ENCODE measurements around the gene SDHA.
"Not testable (repeated sequence)": the region's sequence is repeated elsewhere in the genome, so short reads cannot be mapped to it uniquely, and the experiment has no call there.

Gene SDHA

DNA sequence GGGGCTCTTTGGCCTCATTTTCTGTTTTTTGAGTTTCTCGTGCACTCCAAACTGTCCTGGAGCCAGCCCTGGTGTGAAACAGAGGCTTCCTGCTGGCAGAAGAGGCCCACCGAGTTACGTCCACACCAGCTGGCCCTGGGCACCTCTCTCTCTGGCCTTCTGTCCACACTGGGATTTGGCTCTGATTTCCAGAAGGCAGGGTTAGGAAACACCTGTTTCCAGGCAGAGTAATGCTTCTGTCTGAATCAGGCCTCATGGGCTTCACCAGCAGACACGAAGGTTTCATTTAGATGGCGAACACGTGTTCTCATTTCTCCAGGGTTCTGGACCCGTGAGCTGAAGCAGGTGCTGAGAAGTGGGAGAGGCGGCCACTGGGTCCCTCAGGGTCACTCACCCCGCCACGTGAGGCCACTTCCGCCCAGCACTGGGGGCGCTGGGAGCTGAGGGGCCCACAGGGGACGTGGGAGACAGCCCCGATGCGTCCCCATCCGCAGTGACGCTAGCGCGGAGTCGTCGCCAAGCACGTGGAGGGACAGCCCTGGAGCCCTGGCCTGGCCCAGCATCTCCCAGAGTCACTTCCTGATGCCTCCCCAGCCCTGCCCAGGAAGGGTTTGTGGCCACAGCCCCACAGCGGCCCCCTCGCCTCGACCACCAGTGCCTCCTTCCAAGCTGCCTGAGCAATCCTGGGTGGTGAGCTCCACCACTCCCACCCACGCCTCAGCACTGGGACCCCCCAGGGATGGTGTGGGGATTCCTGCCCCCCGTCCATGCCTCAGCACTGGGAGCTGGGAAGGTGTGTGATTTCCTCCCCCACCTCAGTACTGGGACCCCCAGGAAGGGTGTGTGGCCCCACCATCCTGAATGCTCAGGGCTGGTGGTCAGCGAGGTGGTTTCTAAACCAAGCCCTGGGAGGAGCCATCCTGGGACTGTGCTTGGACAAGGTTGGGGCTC, 31.8 kb upstream of the SDHA start:
- DNase-seq = no peak

DNA sequence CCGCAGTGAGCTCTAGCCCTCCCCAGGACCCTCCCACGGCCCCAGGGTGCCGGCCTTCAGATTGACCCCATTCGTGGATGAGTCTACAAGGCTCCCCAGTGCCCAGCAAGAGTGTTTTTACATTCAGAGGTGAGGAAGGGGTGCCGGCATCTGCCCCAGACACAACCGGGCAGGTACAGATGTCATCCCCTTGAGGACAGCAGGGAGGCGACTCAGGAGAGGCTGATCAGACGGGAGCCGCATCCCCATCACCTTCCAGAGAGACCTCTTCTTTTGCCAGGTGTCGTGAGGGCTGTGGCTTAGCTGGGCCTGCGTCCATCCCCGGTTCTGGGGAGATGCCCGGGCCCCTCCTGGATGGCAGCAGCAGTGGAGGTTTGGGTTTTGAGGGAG, 31.1 kb upstream of the SDHA start:
- no peak for DNase-seq

DNA sequence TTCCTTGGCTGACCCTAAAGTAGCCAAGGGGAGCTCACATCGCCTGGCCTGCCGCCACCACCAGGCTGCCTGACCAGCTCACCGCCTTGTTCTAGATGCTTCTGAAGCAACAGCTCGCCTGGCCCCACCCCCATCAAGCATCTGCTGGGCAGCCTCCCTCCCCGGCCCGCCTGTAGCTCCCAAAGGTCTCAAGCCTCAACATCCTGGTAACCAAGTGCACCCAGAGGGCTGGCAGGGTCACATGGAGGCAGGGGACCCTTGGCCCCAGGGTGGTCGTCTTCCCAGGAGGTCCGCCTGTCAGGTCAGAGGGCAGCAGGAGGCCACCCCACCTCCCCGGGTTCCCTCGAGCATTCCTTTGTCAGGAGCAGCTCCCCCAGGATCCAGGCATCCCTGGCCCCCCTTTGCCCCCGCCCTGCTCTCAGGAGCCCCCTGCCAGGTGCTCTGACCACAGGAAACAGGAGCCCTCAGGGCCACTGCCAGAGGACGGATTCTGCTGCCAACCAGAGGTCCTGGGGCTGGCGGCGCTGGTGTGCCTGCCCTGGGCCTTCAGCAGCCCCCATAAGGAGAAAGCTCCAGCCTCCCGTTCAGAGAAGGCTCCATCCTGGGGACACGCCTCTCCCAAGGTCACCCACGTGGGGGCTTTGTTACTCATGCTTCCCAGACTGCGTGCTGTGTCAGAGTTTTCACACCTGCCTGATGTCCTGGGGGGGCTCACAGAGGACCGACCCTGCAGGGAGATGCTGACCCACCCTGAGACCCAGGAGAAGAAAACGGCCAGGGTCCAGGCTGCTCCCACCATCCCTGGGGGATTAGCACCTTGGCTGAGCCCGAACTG, 30.3 kb upstream of the SDHA start:
- DNase-seq = no peak

GRCh38 chr5:188488-189481, 29.3 kb upstream of the SDHA start:
- DNase-seq = peak; percentile 84 to 92 (median 87)

- DNase-seq = no peak
Observed at GRCh38 chr5:189486-189885, 28.6 kb upstream of the SDHA start.

- DNase-seq = no peak
Observed at GRCh38 chr5:189976-190365, 28.1 kb upstream of the SDHA start.

DNA sequence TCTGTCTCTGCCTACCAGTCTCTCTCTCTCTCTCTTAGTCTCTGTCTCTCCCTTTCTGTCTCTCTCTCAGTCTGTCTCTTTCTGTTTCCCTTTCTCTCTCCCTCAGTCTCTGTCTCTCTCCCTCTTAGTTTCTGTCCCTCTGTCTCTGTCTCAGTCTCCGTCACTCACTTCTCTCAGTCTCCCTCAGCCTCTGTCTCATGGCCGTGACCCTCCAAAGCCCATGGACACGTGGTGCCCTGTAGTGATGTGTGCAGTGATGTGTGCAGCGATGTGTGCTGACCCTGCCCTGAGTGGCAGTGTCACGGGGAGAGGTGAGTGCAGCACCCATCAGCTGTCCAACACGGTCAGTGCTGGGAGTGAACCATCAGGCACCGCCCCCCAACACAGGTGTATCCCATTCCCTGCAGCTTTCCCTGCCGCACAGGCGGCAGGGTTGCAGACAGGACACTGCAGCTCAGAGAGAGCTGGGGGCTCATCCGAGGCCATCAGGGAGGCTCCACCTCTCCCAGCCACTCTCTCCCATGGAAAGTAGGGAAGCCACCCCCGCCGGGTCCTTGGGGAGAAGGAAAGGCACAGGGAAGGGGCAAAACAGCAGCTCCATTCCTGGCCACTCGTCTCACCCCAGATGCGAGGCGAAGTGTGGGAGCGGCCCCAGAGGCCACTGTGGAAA, 27.6 kb upstream of the SDHA start:
- DNase-seq = no peak

DNA sequence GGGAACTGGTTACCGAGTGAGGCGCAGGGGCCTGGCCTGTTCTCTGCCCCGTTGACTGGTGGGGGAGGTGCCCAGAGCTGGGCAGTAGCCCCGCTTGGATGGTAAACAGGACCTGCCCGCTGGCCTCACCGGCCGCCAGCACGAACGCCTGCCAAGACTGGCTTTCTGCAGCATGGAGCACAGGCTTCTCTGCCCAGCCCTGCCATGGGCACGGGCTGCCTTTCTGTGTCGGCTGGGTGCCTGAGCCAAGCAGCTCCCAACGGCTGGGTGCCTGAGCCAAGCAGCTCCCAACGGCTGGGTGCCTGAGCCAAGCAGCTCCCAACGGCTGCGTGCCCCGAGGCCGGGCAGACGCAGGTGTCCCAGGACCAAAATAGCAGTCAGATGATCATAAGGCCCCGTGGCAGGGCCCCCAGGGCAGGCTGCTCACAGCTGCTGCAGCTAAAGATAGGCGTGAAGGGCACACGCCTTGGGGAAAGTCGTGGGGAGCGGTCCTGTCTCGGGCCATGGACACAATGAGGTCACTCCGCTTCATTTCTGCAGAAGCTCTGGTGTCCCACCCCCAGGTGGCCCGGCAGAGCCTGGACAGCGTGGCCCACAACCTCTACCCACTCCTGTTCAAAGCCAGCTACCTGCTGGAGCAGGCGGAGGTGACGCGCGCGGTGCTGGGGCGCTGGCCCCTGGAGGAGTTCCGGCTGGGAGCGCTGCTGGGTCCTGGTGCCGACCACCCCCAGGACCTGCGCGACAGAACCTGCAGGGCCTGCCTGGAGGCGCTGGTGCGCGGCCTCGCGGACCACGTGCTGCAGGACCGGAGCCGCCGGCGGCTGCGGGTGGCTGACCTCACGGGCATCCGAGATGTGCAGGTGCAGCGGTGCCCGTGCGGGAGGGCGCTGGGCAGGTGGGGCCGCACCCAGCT, 26.8 kb upstream of the SDHA start, which contains the start of gene LRRC14B:
Gene LRRC14B (plus strand): TSS at position 460 of the 913 bp plus-strand sequence. CDS start 44 bp downstream, at position 504.
- no peak for DNase-seq

- no peak for DNase-seq
Observed at GRCh38 chr5:191949-192690, 26.0 kb upstream of the SDHA start.

- no peak for DNase-seq
Observed at GRCh38 chr5:192691-192969, 25.5 kb upstream of the SDHA start.

DNA sequence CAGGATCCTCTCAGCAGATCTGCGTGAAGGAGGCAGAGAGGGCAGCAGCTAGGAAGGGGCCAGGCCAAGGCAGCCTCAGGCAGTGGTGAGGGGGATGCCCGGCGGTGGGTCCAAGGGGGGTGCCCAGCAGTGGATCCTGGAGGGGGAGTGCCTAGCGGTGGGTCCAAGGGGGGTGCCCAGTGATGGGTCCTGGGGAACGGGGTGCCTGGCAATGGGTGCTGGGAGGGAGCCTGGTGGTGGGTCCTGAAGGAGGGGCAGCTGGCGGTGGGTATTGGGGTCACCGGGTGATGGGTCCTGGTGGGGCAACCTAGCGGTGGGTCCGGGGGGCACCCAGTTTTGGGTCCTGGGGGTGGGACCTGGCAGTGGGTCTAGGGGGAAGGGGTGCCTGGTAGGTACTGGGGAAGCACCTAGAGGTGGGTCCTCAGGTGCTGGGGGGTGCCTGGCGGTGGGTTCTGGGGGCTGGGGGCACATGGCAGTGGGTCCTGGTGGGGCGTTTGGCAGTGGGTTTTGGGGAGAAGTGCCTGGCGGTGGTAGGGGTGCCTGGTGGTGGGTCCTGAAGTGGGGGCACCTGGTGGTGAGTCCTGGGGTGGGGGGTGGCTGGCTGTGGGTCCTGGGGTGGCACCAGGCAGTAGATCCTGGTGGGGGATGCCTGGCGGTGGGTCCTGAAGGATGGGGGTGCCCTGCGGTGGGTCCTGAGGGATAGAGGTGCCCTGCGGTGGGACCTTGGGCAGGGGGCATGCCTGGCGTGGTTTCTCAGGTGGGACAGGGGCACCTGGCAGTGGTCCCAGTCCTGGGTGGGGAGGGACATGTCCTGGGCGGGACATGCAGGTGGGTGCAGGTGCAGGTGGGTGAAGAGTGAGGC, 24.9 kb upstream of the SDHA start:
- no peak for DNase-seq

DNA sequence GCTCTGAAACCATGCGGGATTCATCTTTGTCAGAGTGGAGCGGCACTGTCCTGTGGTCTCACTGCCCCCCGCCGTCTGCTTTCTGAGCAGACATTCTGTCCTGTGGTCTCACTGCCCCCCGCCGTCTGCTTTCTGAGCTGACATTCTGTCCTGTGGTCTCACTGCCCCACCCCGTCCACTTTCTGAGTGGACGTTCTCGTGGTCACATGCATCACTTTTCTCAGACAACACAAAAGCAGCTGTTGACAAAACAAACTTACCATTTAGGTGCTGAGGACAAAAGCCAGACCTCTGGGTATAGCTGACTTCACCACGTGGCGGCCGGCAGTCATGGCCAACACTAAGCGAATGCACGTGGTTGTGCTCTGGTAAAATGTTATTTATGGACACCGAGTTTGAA, 24.0 kb upstream of the SDHA start:
- no peak for DNase-seq

GRCh38 chr5:194603-195209, 23.4 kb upstream of the SDHA start:
- DNase-seq = no peak

- DNase-seq = peak in 1 of 4 experiments; percentile 21
Observed at GRCh38 chr5:195401-196160, 22.5 kb upstream of the SDHA start.

GRCh38 chr5:196350-196749, 21.8 kb upstream of the SDHA start:
- no peak for DNase-seq

DNA sequence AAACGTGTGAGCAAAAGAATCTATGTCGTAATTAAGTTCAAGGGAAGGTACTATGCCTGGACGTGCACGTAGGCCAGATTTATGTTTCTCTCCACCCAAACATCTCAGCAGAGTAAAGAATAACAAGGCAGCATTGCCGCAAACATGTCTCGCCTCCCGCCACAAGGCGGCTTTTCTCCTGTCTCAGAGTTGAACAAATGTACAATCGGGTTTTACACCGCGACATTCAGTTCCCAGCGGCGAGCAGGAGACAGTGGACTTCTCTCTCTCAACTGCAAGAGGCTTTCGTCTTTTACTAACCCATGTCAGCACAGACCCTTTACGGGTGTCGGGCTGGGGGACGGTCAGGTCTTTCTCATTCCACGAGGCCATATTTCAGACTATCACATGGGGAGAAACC, 21.1 kb upstream of the SDHA start:
- not testable (repeated sequence) for DNase-seq

DNA sequence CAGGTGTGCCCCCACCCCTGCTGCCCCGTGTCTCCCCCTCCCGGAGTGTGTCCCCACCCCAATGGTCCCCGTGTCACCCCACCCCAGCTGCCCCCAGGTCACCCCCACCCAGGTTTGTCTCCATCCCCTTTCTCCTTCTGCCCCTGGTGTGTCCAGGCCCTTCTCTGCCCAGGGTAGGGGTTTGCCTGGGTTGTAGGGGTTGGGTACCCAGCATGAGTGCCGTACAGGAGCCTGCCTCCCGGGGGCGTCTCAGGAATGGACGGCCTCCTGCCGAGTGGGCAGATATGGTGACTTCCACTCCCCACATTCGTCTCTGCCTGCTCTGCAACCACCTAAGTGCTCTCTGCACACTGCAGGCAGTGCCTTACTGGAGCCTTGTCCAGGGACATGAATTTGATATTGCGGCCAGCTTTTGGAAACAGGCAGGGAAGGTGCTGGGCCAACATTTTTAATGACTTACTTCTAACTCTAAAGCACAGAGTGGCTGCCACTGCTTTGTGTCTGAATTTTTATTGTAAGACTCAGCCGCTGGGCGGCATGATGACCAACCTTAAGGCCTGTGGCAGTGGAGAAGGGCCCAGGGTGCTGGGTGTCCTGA, 20.1 kb upstream of the SDHA start:
- no peak for DNase-seq

All from suppressor macrophage (primary cell).